Erythroblast (primary cell): ENCODE data around the gene SLC35F3.
"Not testable (repeated sequence)": the region's sequence is repeated elsewhere in the genome, so short reads cannot be mapped to it uniquely, and the experiment has no call there.

Source experiments
- DNase-seq, 2 experiments: peaks; one replicate each; lab custom pipeline; 2025; lab: John Stamatoyannopoulos, UW
- GATA1 ChIP-seq: IDR thresholded peaks from 2 replicates; pipeline ENCODE4 v1.6.1; 2011; ENCODE audit warnings: low read depth, mild to moderate bottlenecking, control low read depth, low read length, moderate library complexity
- POLR2A ChIP-seq: IDR thresholded peaks from 2 replicates; pipeline ENCODE4 v1.6.1; 2011; ENCODE audit warnings: mild to moderate bottlenecking, low read length

Gene SLC35F3

GRCh38 chr1:234102583-234102982, 198.1 kb downstream of the SLC35F3 start:
- TF ChIP-seq POLR2A (no peak), GATA1 (no peak)

GRCh38 chr1:234103198-234103597, 198.7 kb downstream of the SLC35F3 start:
- no peak for DNase-seq
- TF ChIP-seq GATA1, result no peak

More at GRCh38 chr1:234102583-234102982, 198.1 kb downstream of the SLC35F3 start:
- no peak for DNase-seq

- TF ChIP-seq GATA1, result no peak
- TF ChIP-seq POLR2A, result no peak
- DNase-seq, result no peak
Observed at GRCh38 chr1:234106032-234106431, 201.6 kb downstream of the SLC35F3 start.

- TF ChIP-seq POLR2A (no peak), GATA1 (no peak)
- DNase-seq, result no peak
Observed at GRCh38 chr1:234107416-234108021, 203.0 kb downstream of the SLC35F3 start.

DNA sequence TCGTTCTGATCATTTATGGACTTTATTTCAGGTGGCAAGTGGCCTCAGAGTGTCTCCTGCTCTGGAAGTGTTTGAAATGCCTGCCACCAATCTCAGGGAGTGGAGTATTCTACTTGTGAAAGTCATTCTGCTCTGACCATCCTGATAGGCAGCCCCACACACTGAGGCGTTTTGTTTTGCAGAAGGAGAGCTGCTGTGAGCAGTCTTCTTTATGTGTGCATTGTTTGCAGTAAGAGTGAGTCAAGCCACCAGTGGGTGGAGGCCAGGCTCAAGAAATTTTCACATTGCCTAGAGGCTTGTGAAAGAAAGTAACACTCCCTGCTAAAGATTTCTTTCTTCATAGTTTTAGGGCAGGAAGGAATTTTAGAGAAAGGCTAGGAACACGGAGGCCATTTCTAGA, 204.4 kb downstream of the SLC35F3 start:
- DNase-seq, result no peak
- no peak for TF ChIP-seq POLR2A
- TF ChIP-seq GATA1, result no peak

DNA sequence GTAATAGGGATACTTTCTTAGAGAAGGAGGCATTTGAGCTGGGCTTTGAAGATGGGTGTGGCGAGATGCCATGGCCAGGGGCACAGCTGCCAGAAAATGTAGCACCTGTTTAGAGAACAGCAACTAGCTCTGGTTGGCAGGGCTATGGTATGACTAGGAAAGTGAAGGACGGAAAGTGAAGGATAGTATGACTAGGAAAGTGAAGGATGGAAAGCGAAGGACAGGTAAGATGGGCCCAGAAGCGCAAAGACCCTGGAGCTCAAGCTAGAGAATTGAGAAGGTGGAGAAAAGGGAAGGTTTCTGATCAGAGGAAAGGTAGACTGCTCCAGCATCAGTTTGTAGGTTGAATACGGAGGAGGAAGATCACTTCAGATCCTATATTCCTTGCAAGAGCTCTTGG, 205.4 kb downstream of the SLC35F3 start:
- TF ChIP-seq GATA1 (no peak), POLR2A (no peak)
- DNase-seq, result no peak

GRCh38 chr1:234111458-234112142, 207.1 kb downstream of the SLC35F3 start:
- no peak for DNase-seq
- no peak for TF ChIP-seq POLR2A

GRCh38 chr1:234114648-234115307, 210.3 kb downstream of the SLC35F3 start:
- TF ChIP-seq GATA1, result no peak
- TF ChIP-seq POLR2A, result no peak
- DNase-seq, result peak; percentile 24 to 62

DNA sequence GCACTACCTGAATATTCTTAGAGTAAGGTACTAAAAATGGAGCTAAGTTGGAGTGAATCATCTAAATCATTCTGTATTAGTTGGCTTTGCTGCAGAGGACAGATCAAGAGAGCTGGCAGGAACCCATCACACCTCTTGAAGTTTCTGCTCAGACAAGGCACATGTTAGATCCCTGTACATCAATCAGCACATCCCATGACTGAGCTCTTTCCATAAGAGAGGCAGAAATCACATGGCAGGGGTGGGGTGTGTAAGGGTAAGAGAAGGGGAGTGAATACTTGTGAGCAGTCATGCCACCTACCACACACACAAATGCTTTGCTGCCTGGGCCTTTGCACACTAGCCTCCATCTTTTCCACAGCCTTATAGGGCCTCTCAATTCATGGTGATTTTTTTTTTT, 214.4 kb downstream of the SLC35F3 start:
- no peak for TF ChIP-seq POLR2A
- TF ChIP-seq GATA1, result no peak
- no peak for DNase-seq

DNA sequence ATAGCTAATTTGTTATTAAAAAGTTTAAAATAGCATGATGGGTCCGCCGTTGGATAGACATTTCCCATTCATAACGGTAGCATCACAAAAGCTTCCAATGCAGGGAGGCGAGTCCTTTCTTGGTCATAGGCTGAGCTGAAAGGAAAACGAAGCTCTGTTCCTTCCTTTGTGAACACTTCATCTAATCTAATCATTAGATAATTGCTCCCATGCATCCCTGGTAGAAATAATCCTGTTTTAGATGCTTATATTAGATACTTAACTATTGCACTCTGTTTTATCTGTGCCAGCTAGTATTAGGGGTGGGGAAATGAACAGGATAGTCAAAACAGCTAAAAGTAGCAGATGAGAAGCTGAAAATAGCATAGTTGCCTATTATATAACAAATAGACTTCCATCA, 215.0 kb downstream of the SLC35F3 start:
- TF ChIP-seq POLR2A (no peak), GATA1 (no peak)
- DNase-seq, result no peak

DNA sequence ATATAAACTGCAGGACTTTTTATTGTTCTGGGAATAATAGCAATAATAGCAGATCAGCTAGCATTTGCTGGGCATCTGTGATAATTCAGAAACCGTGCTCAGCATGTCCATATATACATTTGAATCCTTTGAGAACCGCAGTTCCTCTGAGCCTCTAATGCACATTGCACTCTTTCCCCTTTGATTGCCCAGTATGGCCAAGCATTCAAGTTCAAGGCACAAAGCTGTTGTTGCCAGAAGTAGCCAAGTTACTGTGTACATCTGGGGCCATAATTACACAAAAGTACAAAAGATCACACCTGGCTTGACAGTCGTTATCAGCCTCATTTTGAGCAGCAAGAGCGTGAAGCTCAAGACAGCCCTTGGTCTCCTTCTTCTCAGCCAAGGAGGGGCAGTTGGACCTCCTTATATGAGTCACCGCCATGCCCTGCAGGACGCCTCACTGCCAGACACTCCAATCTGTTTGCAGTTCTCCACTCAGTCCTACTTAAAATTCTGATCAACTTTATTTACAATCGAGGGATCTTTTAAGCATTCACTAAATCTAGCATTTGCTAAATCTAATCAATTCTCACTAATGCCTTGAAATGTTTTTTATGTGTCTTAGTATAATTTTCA, 216.0 kb downstream of the SLC35F3 start:
- no peak for DNase-seq
- TF ChIP-seq POLR2A (no peak), GATA1 (no peak)

DNA sequence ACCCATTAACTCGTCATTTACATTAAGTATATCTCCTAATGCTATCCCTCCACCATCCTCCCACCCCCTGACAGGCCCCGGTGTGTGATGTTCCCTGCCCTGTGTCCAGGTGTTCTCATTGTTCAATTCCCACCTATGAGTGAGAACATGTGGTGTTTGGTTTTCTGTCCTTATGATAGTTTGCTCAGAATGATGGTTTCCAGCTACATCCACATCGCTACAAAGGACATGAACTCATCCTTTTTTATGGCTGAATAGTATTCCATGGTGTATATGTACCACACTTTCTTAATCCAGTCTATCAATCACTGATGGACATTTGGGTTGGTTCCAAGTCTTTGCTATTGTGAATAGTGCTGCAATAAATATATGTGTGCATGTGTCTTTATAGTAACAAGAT, 217.2 kb downstream of the SLC35F3 start:
- DNase-seq, result not testable (repeated sequence)

DNA sequence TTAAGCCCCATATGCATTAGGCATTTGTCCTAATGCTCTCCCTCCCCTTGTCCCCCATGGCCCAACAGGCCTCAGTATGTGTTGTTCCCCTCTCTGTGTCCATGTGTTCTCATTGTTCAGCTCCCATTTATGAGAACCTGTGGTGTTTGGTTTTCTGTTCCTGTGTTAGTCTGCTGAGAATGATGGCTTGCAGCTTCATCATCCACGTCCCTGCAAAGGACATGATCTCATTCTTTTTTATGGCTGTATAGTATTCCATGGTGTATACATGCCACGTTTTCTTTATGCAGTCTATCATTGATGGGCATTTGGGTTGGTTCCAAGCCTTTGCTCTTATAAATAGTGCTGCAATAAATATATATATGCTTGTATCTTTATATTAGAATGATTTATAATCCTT, 218.1 kb downstream of the SLC35F3 start:
- DNase-seq, result not testable (repeated sequence)

DNA sequence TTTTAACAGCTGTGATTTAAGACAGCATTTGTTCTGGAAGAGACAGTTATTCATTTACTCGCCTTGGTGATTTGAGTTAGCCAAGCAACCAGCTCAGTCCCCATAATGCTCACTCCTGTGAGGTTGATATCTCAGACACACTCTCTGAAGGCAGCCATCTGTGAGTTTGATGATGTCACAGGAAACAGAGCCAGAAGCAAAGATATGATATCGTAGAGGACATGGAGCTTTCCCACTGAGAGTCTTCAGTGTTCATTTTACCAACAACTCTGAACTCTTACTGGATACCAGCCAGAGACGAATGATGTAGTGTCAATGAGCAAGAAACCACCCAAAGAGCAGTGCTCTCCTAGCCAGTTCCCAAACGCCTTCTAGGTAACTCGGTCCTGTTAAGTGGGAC, 219.4 kb downstream of the SLC35F3 start:
- TF ChIP-seq POLR2A, result no peak
- TF ChIP-seq GATA1, result no peak
- no peak for DNase-seq

- TF ChIP-seq POLR2A (no peak), GATA1 (no peak)
- DNase-seq, result peak; percentile 27 to 39
Observed at GRCh38 chr1:234125283-234125682, 220.8 kb downstream of the SLC35F3 start.
